A549 (cell line): ENCODE results near the gene PCDHA1. TPM values are rescaled to one million over a fixed set of nuclear protein-coding genes. Genes with fewer than 3 reads are reported as not detected.

ENCODE experiments used
- EHF ChIP-seq: fragments of 250-450 bp; sonication (Bioruptor Pico); IDR thresholded peaks from 2 replicates; pipeline ENCODE4 v1.5.0; 2020; ENCODE audit warnings: mild to moderate bottlenecking
- JUN ChIP-seq, 2 experiments: fragments of >200 bp; sonication (Bioruptor Twin); formaldehyde crosslinking; IDR thresholded peaks; 2 replicates in 1 of 2; 3 replicates in 1 of 2; pipeline ENCODE4 v1.6.1; 2016 to 2017
- MYC ChIP-seq: IDR thresholded peaks from 2 replicates; pipeline ENCODE4 v1.6.1; 2012; ENCODE audit warnings: mild to moderate bottlenecking, inconsistent platforms, low read length, improper control_type of control experiment, borderline replicate concordance
- RAD21 ChIP-seq, 2 experiments: fragments of >200 bp in 1 of 2; sonication (Bioruptor Twin) in 1 of 2; formaldehyde crosslinking in 1 of 2; IDR thresholded peaks in 1 of 2; conservative IDR thresholded peaks in 1 of 2; 2 replicates in 1 of 2; 3 replicates in 1 of 2; pipeline ENCODE4 v1.6.1; 2012 to 2018; ENCODE audit warnings: inconsistent platforms in 1 of 2
- SREBF2 ChIP-seq: fragments of 450-650 bp; IDR thresholded peaks from 2 replicates; pipeline ENCODE4 v1.6.1; 2014; ENCODE audit warnings: mild to moderate bottlenecking, moderate library complexity
- polyA plus RNA-seq, 4 experiments: library from polyadenylated mRNA; depleted of rRNA in 3 of 4; stranded (reverse); fragments of >200 nt; fragmentation: RNase III in 1 of 4; extraction: RNeasy Plus Mini Kit Qiagen cat#74134 plus additional on column Dnase treatment in 1 of 4; gene quantifications; 2 replicates in 3 of 4; 3 replicates in 1 of 4; pipeline ENCODE4 v1.2.3, GENCODE V29; 2011 to 2017
- small RNA-seq, 6 experiments: library from RNA; depleted of rRNA; stranded (forward); fragments of <200 nt; gene quantifications; one replicate each; pipeline ENCODE3, GENCODE V24; 2012

PCDHA1 gene
- polyA plus RNA-seq, 2 of the 4 experiments (the other 2 are of a cell fraction), result 0.13 to 0.52 TPM

GRCh38 chr5:141051521-141051866 lies 265.6 kb downstream of the PCDHA1 start (continued):
- TF ChIP-seq EHF (CRISPR knock-in tag) (no peak), SREBF2 (no peak), MYC (no peak), RAD21 (conservative IDR thresholded peaks at IDR 0.05 in 1 of 2, IDR thresholded peaks at IDR 0.05 in 1 of 2) (no peak), JUN (IDR thresholded peaks at IDR 0.05) (no peak)
- TF ChIP-seq, all 56 proteins: peak for 0

Small RNAs within 50 kb of the gene (small RNA-seq; reads per million reads assigned to genes)
- gene AC010223.1, result 0 reads per million in 6 experiments

Other genes with a start within 250 kb of the PCDHA1 start
- 2.0 and 2.9 TPM in 2 replicates for gene EIF4EBP3, start 238.5 kb upstream of the PCDHA1 start, polyA plus RNA-seq (2011; rRNA removed)
- gene EIF4EBP3, start 238.5 kb upstream of the PCDHA1 start, polyA plus RNA-seq (2017; fragmentation: RNase III; extraction: RNeasy Plus Mini Kit Qiagen cat#74134 plus additional on column Dnase treatment), result 0.96 to 1.6 TPM (median 1.2 TPM) in 3 replicates
- gene SRA1, start 228.7 kb upstream of the PCDHA1 start, polyA plus RNA-seq (2011; rRNA removed), result 48.1 and 50.8 TPM in 2 replicates
- gene SRA1, start 228.7 kb upstream of the PCDHA1 start, polyA plus RNA-seq (2017; fragmentation: RNase III; extraction: RNeasy Plus Mini Kit Qiagen cat#74134 plus additional on column Dnase treatment), result 28.6 to 32.1 TPM (median 30.3 TPM) in 3 replicates
- 11.7 and 13.4 TPM in 2 replicates for gene APBB3, start 221.5 kb upstream of the PCDHA1 start, polyA plus RNA-seq (2011; rRNA removed)
- 7.1 to 10.6 TPM (median 9.4 TPM) in 3 replicates for gene APBB3, start 221.5 kb upstream of the PCDHA1 start, polyA plus RNA-seq (2017; fragmentation: RNase III; extraction: RNeasy Plus Mini Kit Qiagen cat#74134 plus additional on column Dnase treatment)
- 79.5 and 135 TPM in 2 replicates for gene SLC35A4, start 221.3 kb upstream of the PCDHA1 start, polyA plus RNA-seq (2011; rRNA removed)
- gene SLC35A4, start 221.3 kb upstream of the PCDHA1 start, polyA plus RNA-seq (2017; fragmentation: RNase III; extraction: RNeasy Plus Mini Kit Qiagen cat#74134 plus additional on column Dnase treatment), result 62.1 to 70.3 TPM (median 65.6 TPM) in 3 replicates
- gene CD14, start 153.0 kb upstream of the PCDHA1 start, polyA plus RNA-seq (2011; rRNA removed), result 3.3 and 6.3 TPM in 2 replicates
- gene CD14, start 153.0 kb upstream of the PCDHA1 start, polyA plus RNA-seq (2017; fragmentation: RNase III; extraction: RNeasy Plus Mini Kit Qiagen cat#74134 plus additional on column Dnase treatment), result 2.0 to 3.5 TPM (median 2.9 TPM) in 3 replicates
- 11.8 and 14.6 TPM in 2 replicates for gene TMCO6, start 146.7 kb upstream of the PCDHA1 start, polyA plus RNA-seq (2011; rRNA removed)
- gene TMCO6, start 146.7 kb upstream of the PCDHA1 start, polyA plus RNA-seq (2017; fragmentation: RNase III; extraction: RNeasy Plus Mini Kit Qiagen cat#74134 plus additional on column Dnase treatment), result 13.3 to 18.1 TPM (median 16.1 TPM) in 3 replicates
- gene NDUFA2, start 138.5 kb upstream of the PCDHA1 start, polyA plus RNA-seq (2011; rRNA removed), result 100 and 119 TPM in 2 replicates
- 175 to 185 TPM (median 180 TPM) in 3 replicates for gene NDUFA2, start 138.5 kb upstream of the PCDHA1 start, polyA plus RNA-seq (2017; fragmentation: RNase III; extraction: RNeasy Plus Mini Kit Qiagen cat#74134 plus additional on column Dnase treatment)
- 120 and 158 TPM in 2 replicates for gene IK, start 138.3 kb upstream of the PCDHA1 start, polyA plus RNA-seq (2011; rRNA removed)
- gene IK, start 138.3 kb upstream of the PCDHA1 start, polyA plus RNA-seq (2017; fragmentation: RNase III; extraction: RNeasy Plus Mini Kit Qiagen cat#74134 plus additional on column Dnase treatment), result 150 to 170 TPM (median 160 TPM) in 3 replicates
- gene WDR55, start 121.2 kb upstream of the PCDHA1 start, polyA plus RNA-seq (2011; rRNA removed), result 23.3 and 26.6 TPM in 2 replicates
- gene WDR55, start 121.2 kb upstream of the PCDHA1 start, polyA plus RNA-seq (2017; fragmentation: RNase III; extraction: RNeasy Plus Mini Kit Qiagen cat#74134 plus additional on column Dnase treatment), result 32.1 to 39.2 TPM (median 36.2 TPM) in 3 replicates
- gene DND1, start 112.6 kb upstream of the PCDHA1 start, polyA plus RNA-seq (2011; rRNA removed), result 0.63 and 0.78 TPM in 2 replicates
- 1.0 to 1.3 TPM (median 1.1 TPM) in 3 replicates for gene DND1, start 112.6 kb upstream of the PCDHA1 start, polyA plus RNA-seq (2017; fragmentation: RNase III; extraction: RNeasy Plus Mini Kit Qiagen cat#74134 plus additional on column Dnase treatment)
- 73.0 and 80.5 TPM in 2 replicates for gene HARS1, start 94.8 kb upstream of the PCDHA1 start, polyA plus RNA-seq (2011; rRNA removed)
- 84.4 to 93.7 TPM (median 87.1 TPM) in 3 replicates for gene HARS1, start 94.8 kb upstream of the PCDHA1 start, polyA plus RNA-seq (2017; fragmentation: RNase III; extraction: RNeasy Plus Mini Kit Qiagen cat#74134 plus additional on column Dnase treatment)
- gene HARS2, start 94.7 kb upstream of the PCDHA1 start, polyA plus RNA-seq (2011; rRNA removed), result 46.6 and 55.1 TPM in 2 replicates
- gene HARS2, start 94.7 kb upstream of the PCDHA1 start, polyA plus RNA-seq (2017; fragmentation: RNase III; extraction: RNeasy Plus Mini Kit Qiagen cat#74134 plus additional on column Dnase treatment), result 43.5 to 45.1 TPM (median 44.9 TPM) in 3 replicates
- gene ZMAT2, start 85.7 kb upstream of the PCDHA1 start, polyA plus RNA-seq (2011; rRNA removed), result 62.1 and 90.9 TPM in 2 replicates
- 208 to 209 TPM (median 209 TPM) in 3 replicates for gene ZMAT2, start 85.7 kb upstream of the PCDHA1 start, polyA plus RNA-seq (2017; fragmentation: RNase III; extraction: RNeasy Plus Mini Kit Qiagen cat#74134 plus additional on column Dnase treatment)
- 0.03 and 0.07 TPM in 2 replicates for gene PCDHA2, start 8.7 kb downstream of the PCDHA1 start, polyA plus RNA-seq (2011; rRNA removed)
- gene PCDHA2, start 8.7 kb downstream of the PCDHA1 start, polyA plus RNA-seq (2017; fragmentation: RNase III; extraction: RNeasy Plus Mini Kit Qiagen cat#74134 plus additional on column Dnase treatment), result 0.08 TPM in 3 replicates
- gene PCDHA3, start 14.9 kb downstream of the PCDHA1 start, polyA plus RNA-seq (2011; rRNA removed), result 1.5 and 1.7 TPM in 2 replicates
- 0.84 to 1.0 TPM (median 0.88 TPM) in 3 replicates for gene PCDHA3, start 14.9 kb downstream of the PCDHA1 start, polyA plus RNA-seq (2017; fragmentation: RNase III; extraction: RNeasy Plus Mini Kit Qiagen cat#74134 plus additional on column Dnase treatment)
- 2.8 and 3.3 TPM in 2 replicates for gene PCDHA4, start 20.9 kb downstream of the PCDHA1 start, polyA plus RNA-seq (2011; rRNA removed)
- gene PCDHA4, start 20.9 kb downstream of the PCDHA1 start, polyA plus RNA-seq (2017; fragmentation: RNase III; extraction: RNeasy Plus Mini Kit Qiagen cat#74134 plus additional on column Dnase treatment), result 1.6 to 2.2 TPM (median 1.9 TPM) in 3 replicates
- gene PCDHA5, start 35.5 kb downstream of the PCDHA1 start, polyA plus RNA-seq (2011; rRNA removed), result 0.32 and 0.62 TPM in 2 replicates
- 0.64 to 0.84 TPM (median 0.78 TPM) in 3 replicates for gene PCDHA5, start 35.5 kb downstream of the PCDHA1 start, polyA plus RNA-seq (2017; fragmentation: RNase III; extraction: RNeasy Plus Mini Kit Qiagen cat#74134 plus additional on column Dnase treatment)
- 0.16 TPM in 2 replicates for gene PCDHA6, start 41.8 kb downstream of the PCDHA1 start, polyA plus RNA-seq (2011; rRNA removed)
- gene PCDHA6, start 41.8 kb downstream of the PCDHA1 start, polyA plus RNA-seq (2017; fragmentation: RNase III; extraction: RNeasy Plus Mini Kit Qiagen cat#74134 plus additional on column Dnase treatment), result 0.03 to 0.07 TPM (median 0.04 TPM) in 3 replicates
- gene PCDHA7, start 48.1 kb downstream of the PCDHA1 start, polyA plus RNA-seq (2011; rRNA removed), result 0.23 and 0.25 TPM in 2 replicates
- 0.08 to 0.14 TPM (median 0.09 TPM) in 3 replicates for gene PCDHA7, start 48.1 kb downstream of the PCDHA1 start, polyA plus RNA-seq (2017; fragmentation: RNase III; extraction: RNeasy Plus Mini Kit Qiagen cat#74134 plus additional on column Dnase treatment)
- 0.12 and 0.16 TPM in 2 replicates for gene PCDHA8, start 55.0 kb downstream of the PCDHA1 start, polyA plus RNA-seq (2011; rRNA removed)
- 0.05 to 0.10 TPM in 2 of 3 replicates, not detected in the other for gene PCDHA8, start 55.0 kb downstream of the PCDHA1 start, polyA plus RNA-seq (2017; fragmentation: RNase III; extraction: RNeasy Plus Mini Kit Qiagen cat#74134 plus additional on column Dnase treatment)
- gene PCDHA9, start 62.2 kb downstream of the PCDHA1 start, polyA plus RNA-seq (2011; rRNA removed), result 0.03 and 0.08 TPM in 2 replicates
- 0.01 TPM in 1 of 3 replicates, not detected in the others for gene PCDHA9, start 62.2 kb downstream of the PCDHA1 start, polyA plus RNA-seq (2017; fragmentation: RNase III; extraction: RNeasy Plus Mini Kit Qiagen cat#74134 plus additional on column Dnase treatment)
- gene PCDHA10, start 69.8 kb downstream of the PCDHA1 start, polyA plus RNA-seq (2011; rRNA removed), result 0.06 and 0.12 TPM in 2 replicates
- gene PCDHA10, start 69.8 kb downstream of the PCDHA1 start, polyA plus RNA-seq (2017; fragmentation: RNase III; extraction: RNeasy Plus Mini Kit Qiagen cat#74134 plus additional on column Dnase treatment), result 0.01 TPM in 3 replicates
- 0.20 and 0.27 TPM in 2 replicates for gene PCDHA11, start 82.8 kb downstream of the PCDHA1 start, polyA plus RNA-seq (2011; rRNA removed)
- 0.08 to 0.16 TPM (median 0.14 TPM) in 3 replicates for gene PCDHA11, start 82.8 kb downstream of the PCDHA1 start, polyA plus RNA-seq (2017; fragmentation: RNase III; extraction: RNeasy Plus Mini Kit Qiagen cat#74134 plus additional on column Dnase treatment)
- gene PCDHA12, start 89.2 kb downstream of the PCDHA1 start, polyA plus RNA-seq (2011; rRNA removed), result 2.9 and 3.0 TPM in 2 replicates
- 2.5 TPM in 3 replicates for gene PCDHA12, start 89.2 kb downstream of the PCDHA1 start, polyA plus RNA-seq (2017; fragmentation: RNase III; extraction: RNeasy Plus Mini Kit Qiagen cat#74134 plus additional on column Dnase treatment)
- 0.09 and 0.14 TPM in 2 replicates for gene PCDHA13, start 96.0 kb downstream of the PCDHA1 start, polyA plus RNA-seq (2011; rRNA removed)
- not detected in 3 replicates for gene PCDHA13, start 96.0 kb downstream of the PCDHA1 start, polyA plus RNA-seq (2017; fragmentation: RNase III; extraction: RNeasy Plus Mini Kit Qiagen cat#74134 plus additional on column Dnase treatment)
- gene PCDHAC1, start 140.2 kb downstream of the PCDHA1 start, polyA plus RNA-seq (2011; rRNA removed), result 3.3 and 3.5 TPM in 2 replicates
- 0.55 to 0.57 TPM (median 0.57 TPM) in 3 replicates for gene PCDHAC1, start 140.2 kb downstream of the PCDHA1 start, polyA plus RNA-seq (2017; fragmentation: RNase III; extraction: RNeasy Plus Mini Kit Qiagen cat#74134 plus additional on column Dnase treatment)
- gene PCDHAC2, start 180.3 kb downstream of the PCDHA1 start, polyA plus RNA-seq (2011; rRNA removed), result 5.3 and 6.3 TPM in 2 replicates
- 1.1 to 1.2 TPM (median 1.2 TPM) in 3 replicates for gene PCDHAC2, start 180.3 kb downstream of the PCDHA1 start, polyA plus RNA-seq (2017; fragmentation: RNase III; extraction: RNeasy Plus Mini Kit Qiagen cat#74134 plus additional on column Dnase treatment)